OCI-M2 (cell line): ENCODE results near the gene GLRA1.
"Not testable (repeated sequence)": the region's sequence is repeated elsewhere in the genome, so short reads cannot be mapped to it uniquely, and the experiment has no call there.

Experiments used
- DNase-seq: peaks from one replicate; lab custom pipeline; 2025; ENCODE audit not compliant: unreplicated experiment; lab: John Stamatoyannopoulos, UW

The GLRA1 gene

DNA sequence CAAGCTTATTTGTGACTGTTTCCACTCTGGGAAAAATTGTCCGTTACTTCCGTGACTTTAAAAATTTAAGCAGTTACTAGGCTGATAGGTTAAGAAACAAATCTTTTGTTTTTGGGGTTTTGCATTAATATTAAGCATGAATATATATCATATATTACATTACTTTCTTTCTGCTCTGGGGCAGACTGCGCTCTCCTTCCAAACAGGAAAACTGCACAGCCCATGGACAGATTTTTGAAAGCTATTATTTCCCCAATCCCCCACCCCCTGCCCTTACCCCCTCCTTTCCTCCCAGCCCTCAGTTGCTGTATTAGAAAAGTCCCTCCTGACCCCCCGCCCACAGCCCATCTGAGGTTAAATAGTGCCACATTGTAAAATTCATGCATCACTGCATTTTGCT lies 102.5 kb downstream of the GLRA1 start:
- DNase-seq: no peak

DNA sequence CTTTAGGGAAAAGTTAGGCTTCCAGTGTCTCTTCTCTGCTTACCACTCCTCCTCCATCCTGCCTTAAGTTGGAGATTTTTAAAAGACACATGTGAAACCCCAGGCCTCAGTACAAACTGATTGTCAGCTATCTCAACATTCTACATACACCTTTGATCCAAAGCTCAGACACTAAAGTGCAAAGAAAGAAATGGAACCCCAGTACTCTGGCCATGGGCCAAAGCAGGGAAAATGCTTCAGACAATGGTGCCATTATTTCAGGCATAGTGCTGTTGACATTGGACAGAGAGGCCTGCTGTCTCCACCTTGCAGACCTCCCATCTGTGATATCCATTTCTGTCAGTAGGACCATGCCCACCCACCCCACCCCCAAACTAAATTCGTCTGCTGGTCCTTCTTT lies 103.7 kb downstream of the GLRA1 start:
- no peak for DNase-seq

DNA sequence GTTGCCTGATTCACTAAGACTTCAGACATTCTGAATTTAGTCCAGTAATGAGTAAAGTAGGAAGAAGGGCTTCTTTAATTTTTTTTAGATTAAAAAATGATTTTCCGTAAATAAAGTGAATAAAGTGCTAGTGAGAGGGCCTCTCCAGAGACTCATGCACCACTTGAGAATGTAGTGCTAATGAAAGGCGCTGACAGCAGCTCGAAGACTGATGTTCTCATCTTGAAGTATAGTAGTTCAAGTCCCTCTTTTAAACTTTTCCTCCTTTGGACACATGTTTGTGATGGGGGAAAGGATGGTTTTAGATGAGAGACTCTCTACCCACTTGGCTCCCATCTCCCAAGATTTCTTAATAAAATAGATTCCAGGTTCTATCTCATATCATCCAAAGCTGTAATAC lies 104.4 kb downstream of the GLRA1 start:
- DNase-seq: no peak

DNA sequence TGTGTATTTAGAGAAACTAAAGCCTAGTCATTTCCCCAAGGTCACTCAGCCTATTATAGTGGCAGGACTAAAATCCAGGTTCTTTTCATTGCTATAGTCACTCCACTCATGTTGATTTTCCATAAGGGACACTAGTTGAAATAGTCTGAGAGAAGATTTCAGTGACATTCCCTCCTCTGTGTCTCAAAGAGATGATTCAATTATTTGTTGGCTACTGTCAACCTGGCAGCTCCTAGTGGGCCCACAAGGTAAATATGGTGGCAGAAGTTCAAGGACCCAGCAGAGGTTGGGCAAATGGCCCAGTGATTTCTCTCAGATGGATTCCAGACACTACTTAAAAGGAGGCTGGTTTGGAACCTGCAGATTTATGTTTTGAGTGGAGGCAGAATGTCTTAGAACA lies 104.8 kb downstream of the GLRA1 start:
- no peak for DNase-seq

DNA sequence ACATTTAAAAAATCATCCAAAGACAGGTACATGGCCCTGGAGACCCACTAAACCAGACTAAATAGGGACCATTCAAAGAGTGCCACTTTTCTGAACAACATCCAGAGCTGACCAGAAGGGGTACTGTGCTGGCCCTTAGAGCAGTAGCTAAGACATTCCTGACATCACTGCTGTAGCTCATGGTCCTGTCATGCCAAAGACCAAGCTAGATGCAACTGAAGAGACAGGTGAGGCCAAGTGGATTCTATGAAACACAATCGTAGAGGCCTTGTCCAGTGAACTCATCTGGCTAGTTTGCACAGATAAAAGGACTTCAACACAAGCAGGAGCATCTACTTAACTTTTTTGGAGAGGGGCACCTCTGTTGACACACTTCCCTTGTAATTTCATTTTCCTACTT lies 109.6 kb downstream of the GLRA1 start:
- DNase-seq: no peak

DNA sequence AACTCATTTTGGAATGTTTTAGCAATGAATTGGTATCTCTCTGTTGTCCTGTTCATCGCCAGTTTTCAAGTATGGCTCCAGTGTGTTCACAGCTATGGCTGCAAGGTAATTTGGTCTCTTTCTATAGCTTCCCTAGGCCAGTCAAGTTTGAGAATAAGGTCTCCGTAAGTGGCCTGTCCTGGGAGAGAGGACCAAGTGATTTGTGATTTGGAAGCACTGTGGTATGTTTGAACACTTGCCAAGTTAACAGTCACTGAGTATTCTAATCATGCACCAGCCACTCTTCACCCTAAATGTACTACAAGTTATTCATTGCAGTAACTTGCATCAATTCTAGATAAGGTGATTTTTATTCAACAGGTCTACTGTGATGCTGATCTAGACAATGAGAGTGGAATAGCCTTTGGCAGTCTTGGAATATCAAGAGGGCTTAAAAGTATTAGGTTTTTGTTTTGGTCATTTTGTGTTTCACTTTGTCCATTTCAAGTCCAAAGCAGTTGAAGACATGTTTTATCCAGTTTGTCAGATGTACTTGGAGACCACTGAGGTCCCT lies 111.8 kb downstream of the GLRA1 start:
- DNase-seq: no peak

DNA sequence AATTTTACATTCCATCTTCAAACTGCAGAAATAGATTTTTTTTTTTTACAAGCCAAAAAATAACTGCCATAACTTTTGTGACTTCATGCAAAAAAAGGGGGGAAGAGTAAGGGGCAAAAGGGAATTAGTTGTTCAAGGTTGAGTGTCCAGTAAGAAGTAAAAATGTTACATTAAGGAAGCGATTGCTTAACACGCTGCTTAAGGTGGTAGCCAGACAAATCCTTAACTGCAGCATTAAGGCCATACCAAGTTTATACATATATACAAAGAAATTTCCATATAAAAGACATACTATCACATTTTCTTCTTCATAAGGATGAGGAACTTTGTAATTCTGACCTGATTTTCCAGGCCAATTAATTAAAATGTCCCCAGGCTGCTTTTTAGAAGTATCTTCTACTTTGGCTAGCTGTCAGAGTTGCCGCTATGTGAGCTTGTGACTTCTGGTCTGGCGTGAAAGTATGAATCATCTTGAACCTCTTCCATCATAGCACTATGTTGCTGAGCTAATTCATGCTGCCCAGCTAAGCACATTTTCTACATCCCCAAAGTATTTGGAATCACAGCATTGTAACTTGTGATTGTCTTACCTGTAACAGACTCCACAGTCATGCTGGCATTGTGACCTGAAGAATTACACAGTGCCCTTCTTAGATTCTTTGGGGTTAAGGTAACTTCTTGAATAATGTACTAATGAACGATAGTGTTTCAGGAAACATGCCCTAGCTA lies 112.9 kb downstream of the GLRA1 start:
- no peak for DNase-seq

DNA sequence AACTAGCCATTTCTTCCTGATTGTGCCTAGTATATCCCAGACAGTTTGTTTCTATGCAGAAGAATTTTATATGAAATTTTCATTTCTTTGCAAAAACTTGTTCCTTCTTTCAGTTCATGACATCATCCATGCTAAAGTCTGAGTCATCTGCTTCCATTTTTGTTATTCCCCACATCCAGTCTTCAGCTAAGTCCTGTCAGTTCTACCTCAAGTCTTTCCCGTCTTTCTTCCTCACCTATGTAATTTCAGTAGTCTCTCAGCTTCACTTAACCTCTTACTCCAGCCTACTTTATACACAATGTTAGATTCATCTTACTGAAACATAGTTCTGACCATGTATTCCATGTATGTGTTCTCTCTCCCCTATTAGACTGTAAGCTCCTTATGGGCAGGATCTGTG lies 113.8 kb downstream of the GLRA1 start:
- DNase-seq: no peak

DNA sequence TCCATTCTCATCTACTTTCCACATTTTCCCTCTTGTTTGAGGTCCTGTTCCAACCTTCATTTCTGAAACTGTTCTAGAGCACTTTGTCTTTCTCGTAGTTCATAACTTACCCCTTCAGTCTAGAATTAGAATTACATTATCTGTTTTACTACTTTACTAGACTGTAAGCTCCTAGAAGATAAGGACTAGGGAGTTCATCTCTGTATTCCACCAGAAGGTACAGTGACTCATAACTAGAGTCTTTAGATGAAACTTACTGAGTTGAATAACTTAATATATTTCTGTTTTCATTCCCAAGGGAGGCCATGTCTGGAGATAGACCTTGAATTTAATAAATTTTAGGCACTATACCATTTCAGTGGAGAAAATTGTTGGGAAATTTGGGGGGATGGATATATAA lies 114.2 kb downstream of the GLRA1 start:
- no peak for DNase-seq

DNA sequence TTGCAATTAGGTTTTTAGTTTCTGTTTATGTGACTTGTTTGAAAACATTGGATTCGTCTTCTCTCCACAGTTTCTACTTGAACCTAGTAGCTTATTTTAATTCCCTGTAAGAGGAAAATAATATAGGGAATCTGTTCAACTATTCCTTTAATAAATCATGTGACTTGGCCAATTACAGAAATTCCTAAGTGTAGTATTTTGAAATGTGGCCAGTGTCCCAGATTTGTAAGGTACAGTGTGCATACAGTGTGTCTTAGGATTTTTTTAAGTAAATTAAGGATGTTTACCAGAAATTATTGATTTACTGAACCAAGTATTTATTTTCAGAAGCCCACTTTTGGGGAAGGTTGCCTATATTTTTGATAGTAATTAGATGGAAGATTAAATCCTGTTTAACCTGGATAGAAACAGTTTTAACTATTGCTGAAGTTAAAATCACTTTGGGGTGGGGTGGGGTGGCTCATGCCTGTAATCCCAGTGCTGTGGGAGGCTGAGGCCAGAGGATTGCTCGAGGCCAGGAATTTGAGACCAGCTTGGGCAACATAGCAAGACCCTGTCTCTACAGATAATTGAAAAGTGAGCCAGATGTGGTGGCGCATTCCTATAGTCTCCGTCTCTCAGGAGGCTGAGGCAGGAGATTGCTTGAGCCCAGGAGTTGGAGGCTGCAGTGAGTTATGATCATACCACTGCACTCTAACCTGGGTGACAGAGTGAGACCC lies 116.0 kb downstream of the GLRA1 start:
- DNase-seq: no peak

DNA sequence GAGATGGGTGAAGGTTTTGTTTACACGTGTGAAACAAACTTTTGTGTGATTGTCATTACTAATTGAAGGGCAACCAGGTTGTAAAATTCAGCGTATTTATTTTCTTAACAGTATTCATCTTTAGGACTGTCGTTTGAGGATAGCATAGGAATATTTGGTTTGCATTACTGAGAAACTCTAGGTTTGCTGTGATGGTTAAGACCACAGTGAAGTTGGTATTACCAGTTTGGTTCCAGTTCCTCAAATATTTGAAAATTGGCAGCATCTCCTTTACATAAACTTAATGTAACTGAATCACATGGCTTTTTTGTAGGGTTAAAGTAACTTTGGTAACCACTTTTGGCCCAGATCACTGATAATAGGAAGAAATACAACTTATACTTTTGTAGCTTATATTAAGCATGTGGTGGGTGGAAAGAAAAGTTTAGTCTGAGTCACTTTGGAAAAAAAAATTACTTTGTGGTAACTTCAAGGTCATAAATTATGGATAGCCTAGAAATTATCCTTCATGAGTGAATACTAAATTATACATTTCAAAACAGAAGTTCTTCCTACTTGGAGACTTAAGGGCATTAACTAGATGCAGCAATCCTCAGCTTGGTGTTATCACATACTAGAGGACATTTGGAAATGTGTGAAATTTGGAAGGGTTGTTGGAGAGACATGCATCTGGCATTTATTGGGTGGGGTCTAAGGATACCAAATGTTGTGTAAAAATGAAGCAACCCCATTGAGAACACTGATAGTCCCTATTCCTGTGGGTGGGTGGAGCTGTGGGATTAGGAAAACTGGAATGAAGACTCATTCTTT lies 119.0 kb downstream of the GLRA1 start:
- no peak for DNase-seq

DNA sequence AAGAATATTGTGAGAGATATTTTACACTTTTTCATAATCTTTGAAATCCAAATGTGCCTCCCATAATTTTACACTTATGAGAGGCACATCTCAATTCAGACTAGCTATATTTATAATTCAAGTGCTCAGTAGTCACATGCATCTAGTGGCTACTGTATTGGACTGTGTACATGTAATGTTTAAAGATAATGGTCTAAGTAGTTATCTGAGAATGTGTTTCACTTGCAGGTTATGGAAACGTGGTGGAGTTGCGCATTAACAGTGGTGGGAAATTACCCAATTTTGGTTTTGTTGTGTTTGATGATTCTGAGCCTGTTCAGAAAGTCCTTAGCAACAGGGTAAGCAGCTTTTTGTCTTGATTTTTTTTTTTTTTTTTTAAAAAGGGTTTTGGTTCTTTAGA lies 124.1 kb downstream of the GLRA1 start:
- DNase-seq: no peak

DNA sequence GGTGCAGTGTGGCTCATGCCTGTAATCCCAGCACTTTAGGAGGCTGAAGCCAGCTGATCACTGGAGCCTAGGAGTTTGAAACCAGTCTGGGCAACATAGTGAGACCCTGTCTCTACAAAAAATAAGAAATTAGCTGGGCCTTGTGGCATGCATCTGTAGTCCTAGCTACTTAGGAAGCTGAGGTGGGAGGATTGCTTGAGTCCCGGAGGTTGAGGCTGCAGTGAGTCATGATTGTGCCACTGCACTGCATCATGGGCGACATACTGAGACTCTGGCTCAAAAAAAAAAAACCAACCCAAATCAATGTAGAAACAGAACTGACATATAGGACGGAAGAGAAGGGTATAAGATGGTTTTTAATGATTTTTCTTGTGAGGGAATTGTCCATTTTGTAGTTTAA lies 125.2 kb downstream of the GLRA1 start:
- DNase-seq: no peak

DNA sequence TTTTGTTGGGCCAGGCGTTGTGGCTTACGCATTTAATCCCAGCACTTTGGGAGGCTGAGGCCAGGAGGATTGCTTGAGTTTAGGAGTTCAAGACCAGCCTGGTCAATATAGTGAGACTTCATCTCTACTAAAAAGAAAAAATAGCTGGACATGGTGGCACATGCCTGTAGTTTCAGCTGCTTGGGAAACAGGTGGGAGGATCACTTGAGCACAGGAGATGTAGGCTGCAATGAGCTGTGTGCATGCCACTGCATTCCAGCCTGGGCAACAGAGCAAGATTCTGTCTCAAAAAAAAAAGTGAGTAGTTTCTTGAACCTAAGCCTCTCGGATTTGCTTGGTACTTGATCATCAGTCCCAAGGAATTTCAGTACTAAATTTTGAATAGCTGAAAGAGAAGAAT lies 126.0 kb downstream of the GLRA1 start:
- no peak for DNase-seq

DNA sequence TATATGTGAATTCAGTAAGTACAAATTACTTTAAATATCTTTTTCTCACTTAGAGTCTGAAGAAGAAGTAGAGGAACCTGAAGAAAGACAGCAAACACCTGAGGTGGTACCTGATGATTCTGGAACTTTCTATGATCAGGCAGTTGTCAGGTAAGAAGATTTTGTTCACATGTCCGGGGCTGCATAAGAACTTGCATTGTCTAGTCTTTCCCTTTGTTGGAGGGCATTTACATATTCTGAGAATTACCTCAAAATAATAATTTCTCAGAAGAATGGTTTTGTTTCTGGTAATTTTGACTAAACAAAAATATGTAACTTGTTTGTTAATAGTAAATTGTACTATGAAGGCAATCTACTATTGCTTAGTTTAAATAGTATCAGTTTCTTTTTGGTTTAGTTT lies 129.2 kb downstream of the GLRA1 start:
- no peak for DNase-seq

DNA sequence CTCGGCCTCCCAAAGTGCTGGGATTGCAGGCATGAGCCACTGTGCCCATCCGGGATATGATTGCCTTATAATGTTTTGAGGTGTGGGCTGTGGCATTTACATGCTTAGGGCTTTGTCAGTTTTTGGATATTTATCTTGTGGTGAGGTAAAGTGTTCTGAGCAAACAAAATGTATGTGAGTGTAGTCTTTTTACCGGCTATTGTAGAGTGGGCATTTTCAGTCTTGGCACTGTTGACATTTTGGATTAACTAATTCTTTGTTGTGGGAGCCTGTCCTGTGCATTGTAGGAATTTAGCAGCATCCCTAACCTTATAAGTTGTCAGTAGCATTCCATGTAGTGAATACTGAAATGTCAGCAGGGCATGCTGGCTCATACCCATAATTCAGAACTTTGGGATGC lies 131.3 kb downstream of the GLRA1 start:
- DNase-seq: no peak

DNA sequence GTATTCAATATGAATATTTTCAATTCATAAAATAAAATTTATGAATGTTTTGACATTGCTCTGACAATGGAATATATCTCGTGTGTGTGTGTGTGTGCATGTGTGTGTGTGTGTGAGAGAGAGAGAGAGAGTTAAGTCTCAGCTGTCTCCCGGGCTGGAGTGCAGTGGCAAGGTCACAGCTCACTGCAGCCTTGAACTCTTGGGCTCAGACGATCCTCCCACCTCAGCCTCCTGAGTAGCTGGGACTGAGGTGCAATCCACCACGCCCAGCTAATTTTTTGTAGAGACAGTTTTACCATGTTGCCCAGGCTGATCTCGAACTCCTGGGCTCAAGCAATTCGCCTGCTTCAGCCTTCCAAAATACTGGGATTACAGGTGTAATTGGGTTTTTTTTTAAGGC lies 136.8 kb downstream of the GLRA1 start:
- no peak for DNase-seq

DNA sequence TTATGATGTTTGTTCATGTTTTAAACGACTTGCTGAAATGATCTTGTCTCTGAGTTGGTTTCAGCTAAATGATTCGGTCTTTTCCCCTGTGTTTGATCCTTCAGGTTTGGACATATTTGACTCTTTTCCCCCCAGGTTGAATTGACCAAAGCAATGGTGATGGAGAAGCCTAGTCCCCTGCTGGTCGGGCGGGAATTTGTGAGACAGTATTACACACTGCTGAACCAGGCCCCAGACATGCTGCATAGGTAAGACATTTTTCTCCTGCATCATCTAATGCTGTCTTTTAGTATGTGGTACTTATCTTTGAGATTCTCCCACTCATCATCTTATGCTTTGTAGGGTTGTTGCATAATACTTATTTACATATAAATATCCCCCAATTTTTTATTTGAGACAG lies 138.2 kb downstream of the GLRA1 start:
- DNase-seq: no peak

DNA sequence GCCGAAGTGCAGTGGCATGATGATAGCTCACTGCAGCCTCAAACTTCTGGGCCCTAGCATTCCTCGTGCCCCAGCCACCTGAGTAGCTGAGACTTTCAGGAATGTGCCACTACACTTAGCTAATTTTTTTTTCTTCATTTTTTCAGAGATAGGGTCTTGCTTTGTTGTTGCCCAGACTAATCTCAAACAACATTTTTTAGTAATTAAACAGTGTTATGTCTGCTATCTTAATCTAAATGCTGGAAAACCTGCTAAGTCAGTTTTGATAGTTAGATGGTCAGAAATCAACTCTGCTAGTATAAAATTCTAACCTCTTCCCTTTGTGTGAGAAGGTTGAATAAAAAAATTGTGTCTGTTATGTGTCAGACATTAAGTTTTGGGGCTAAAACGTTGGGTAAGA lies 140.5 kb downstream of the GLRA1 start:
- no peak for DNase-seq

DNA sequence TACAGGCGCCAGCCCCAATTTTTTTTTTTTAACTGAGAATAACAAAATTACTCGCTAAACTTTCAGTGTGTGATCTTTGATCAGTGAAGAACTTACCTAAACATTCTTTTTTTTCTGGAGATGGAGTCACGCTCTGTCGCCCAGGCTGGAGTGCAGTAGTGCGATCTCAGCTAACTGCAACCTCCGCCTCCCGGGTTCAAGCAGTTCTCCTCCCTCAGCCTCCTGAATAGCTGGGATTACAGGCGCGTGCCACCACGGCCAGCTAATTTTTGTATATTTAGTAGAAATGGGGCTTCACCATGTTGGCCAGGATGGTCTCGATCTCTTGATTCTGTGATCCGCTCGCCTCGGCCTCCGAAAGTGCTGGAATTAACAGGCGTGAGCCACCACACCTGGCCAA lies 141.0 kb downstream of the GLRA1 start:
- DNase-seq: not testable (repeated sequence)

DNA sequence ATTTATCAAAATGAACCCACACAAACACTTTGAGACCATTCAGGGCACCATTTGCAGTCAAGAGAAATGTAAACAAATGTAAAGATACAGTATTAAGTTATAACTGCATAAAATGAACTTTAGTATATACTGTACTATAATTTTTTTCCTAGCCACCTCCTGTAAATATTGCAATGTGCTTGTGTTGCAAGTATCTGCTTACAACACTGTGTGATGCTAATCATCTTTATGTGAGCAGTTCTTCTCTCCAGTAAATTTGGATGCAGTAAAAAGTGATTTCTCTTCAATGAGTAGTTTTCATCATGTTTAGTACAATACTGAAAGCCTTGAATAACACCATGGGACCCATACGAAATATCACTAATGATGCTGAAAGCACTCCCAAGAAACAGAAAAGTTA lies 143.4 kb downstream of the GLRA1 start:
- DNase-seq: no peak

DNA sequence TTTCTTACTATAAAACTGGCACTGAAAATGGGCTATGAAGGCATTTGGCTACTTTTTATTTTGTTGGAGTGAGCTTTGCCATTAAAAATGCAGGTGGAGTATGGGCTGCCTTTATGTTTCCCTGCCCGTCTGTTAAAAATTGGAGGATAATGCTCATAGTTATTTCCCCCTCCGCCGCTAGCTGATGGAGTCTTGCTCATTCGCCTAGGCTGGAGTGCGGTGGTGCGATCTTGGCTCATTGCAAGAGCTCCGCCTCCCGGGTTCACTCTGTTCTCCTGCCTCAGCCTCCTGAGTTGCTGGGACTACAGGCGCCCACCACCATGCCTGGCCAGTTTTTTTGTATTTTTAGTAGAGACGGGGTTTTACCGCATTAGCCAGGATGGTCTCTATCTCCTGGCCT lies 144.3 kb downstream of the GLRA1 start:
- no peak for DNase-seq
